C4-2B (cell line): Measurements from ENCODE around the gene POU5F1.

Source experiments
- CTCF ChIP-seq: fragments of 450-650 bp; conservative IDR thresholded peaks from 2 replicates; pipeline ENCODE4 v1.5.1; 2017; ENCODE audit warnings: mild to moderate bottlenecking
- ZFX ChIP-seq: fragments of 450-650 bp; IDR thresholded peaks from 2 replicates; pipeline ENCODE4 v1.6.1; 2017

GRCh38 chr6:31156641-31157040 lies 13.8 kb downstream of the POU5F1 start:
- TF ChIP-seq CTCF (no peak), ZFX (no peak)
